NT2/D1 (cell line): Measurements from ENCODE around the gene WDFY3.

Experiments used
- DNase-seq: peaks from one replicate; pipeline ENCODE4 v3.0.0-alpha.2; 2011; ENCODE audit warnings: low read depth, low spot score
- H3K27me3 ChIP-seq: 2 replicates; pipeline ENCODE4 v1.6.0; 2011; ENCODE audit warnings: mild to moderate bottlenecking; ENCODE audit not compliant: insufficient read length, insufficient read depth
- H3K36me3 ChIP-seq: 2 replicates; pipeline ENCODE4 v1.6.1; 2011; ENCODE audit warnings: mild to moderate bottlenecking, low read length, mixed read lengths; ENCODE audit not compliant: insufficient read depth, insufficient read length
- H3K4me1 ChIP-seq: 2 replicates; pipeline ENCODE4 v1.5.1; 2011; ENCODE audit not compliant: insufficient read depth, insufficient read length
- H3K4me3 ChIP-seq: 2 replicates; pipeline ENCODE4 v1.5.1; 2011; ENCODE audit warnings: low read depth; ENCODE audit not compliant: insufficient read length
- H3K9ac ChIP-seq: 2 replicates; pipeline ENCODE4 v1.6.0; 2011; ENCODE audit warnings: low read depth; ENCODE audit not compliant: insufficient read length
- H3K9me3 ChIP-seq: 2 replicates; pipeline ENCODE4 v1.5.1; 2011; ENCODE audit warnings: mild to moderate bottlenecking, low read length; ENCODE audit not compliant: insufficient read depth
- SUZ12 ChIP-seq: IDR thresholded peaks from 2 replicates; pipeline ENCODE4 v1.6.1; 2011; ENCODE audit not compliant: insufficient read length, insufficient read depth; ENCODE audit errors: extremely low read depth
- YY1 ChIP-seq: IDR thresholded peaks from 2 replicates; pipeline ENCODE4 v1.6.1; 2011; ENCODE audit not compliant: insufficient read length, insufficient read depth
- ZNF274 ChIP-seq: IDR thresholded peaks from 2 replicates; pipeline ENCODE4 v1.6.1; 2011; ENCODE audit warnings: mild to moderate bottlenecking, low read depth, low read length

Gene WDFY3

GRCh38 chr4:84875636-84876371 is 90.7 kb downstream of the WDFY3 start:
- Histone ChIP-seq H3K9ac (no peak overlapping the region), H3K4me3 (no peak overlapping the region), H3K4me1 (no peaks in the 10 kb centered on the region), H3K27me3 (no peaks in the 10 kb centered on the region), H3K9me3 (no peaks in the 10 kb centered on the region), H3K36me3 (no peaks in the 10 kb centered on the region)
- DNase-seq: no peak
- TF ChIP-seq SUZ12: no peak
- no peak for TF ChIP-seq ZNF274

GRCh38 chr4:84874619-84875018 is 91.9 kb downstream of the WDFY3 start:
- no peak for DNase-seq

GRCh38 chr4:84870398-84871163 is 95.9 kb downstream of the WDFY3 start:
- Histone ChIP-seq H3K27me3 (no peaks in the 10 kb centered on the region), H3K4me3 (peak overlapping the region; percentile 49), H3K36me3 (no peaks in the 10 kb centered on the region), H3K4me1 (no peaks in the 10 kb centered on the region), H3K9me3 (no peaks in the 10 kb centered on the region), H3K9ac (peak overlapping the region; percentile 64)
- no peak for TF ChIP-seq YY1
- no peak for TF ChIP-seq ZNF274
- no peak for TF ChIP-seq SUZ12
- DNase-seq: peak; percentile 70

More at GRCh38 chr4:84874619-84875018, 91.9 kb downstream of the WDFY3 start:
- H3K4me1 ChIP-seq: no peaks in the 10 kb centered on the region
- no peak overlapping the region for H3K9ac ChIP-seq
- no peaks in the 10 kb centered on the region for H3K36me3 ChIP-seq
- TF ChIP-seq SUZ12 (no peak), YY1 (no peak), ZNF274 (no peak)
- H3K4me3 ChIP-seq: no peak overlapping the region
- H3K27me3 ChIP-seq: no peaks in the 10 kb centered on the region
- H3K9me3 ChIP-seq: no peaks in the 10 kb centered on the region

- no peaks in the 10 kb centered on the region for H3K4me1 ChIP-seq
- H3K9ac ChIP-seq: no peak overlapping the region
- H3K9me3 ChIP-seq: no peaks in the 10 kb centered on the region
- no peak overlapping the region for H3K4me3 ChIP-seq
- DNase-seq: no peak
- no peaks in the 10 kb centered on the region for H3K36me3 ChIP-seq
- TF ChIP-seq ZNF274: no peak
- H3K27me3 ChIP-seq: no peaks in the 10 kb centered on the region
These were observed 100.2 kb downstream of the WDFY3 start for GRCh38 chr4:84866295-84866694.

- TF ChIP-seq ZNF274 (no peak), YY1 (no peak), SUZ12 (no peak)
- no peak for DNase-seq
- H3K36me3 ChIP-seq: no peaks in the 10 kb centered on the region
These were observed 100.9 kb downstream of the WDFY3 start for GRCh38 chr4:84865600-84865999.

GRCh38 chr4:84862064-84862463 is 104.4 kb downstream of the WDFY3 start:
- no peaks in the 10 kb centered on the region for H3K4me1 ChIP-seq
- H3K9me3 ChIP-seq: no peaks in the 10 kb centered on the region
- no peak overlapping the region for H3K9ac ChIP-seq
- H3K36me3 ChIP-seq: peaks cover 10% of the 10 kb centered on the region
- no peak for DNase-seq
- no peak overlapping the region for H3K4me3 ChIP-seq
- TF ChIP-seq ZNF274 (no peak), SUZ12 (no peak), YY1 (no peak)
- H3K27me3 ChIP-seq: no peaks in the 10 kb centered on the region

More at GRCh38 chr4:84865600-84865999, 100.9 kb downstream of the WDFY3 start:
- H3K4me1 ChIP-seq: no peaks in the 10 kb centered on the region
- no peaks in the 10 kb centered on the region for H3K9me3 ChIP-seq
- H3K4me3 ChIP-seq: no peak overlapping the region
- H3K27me3 ChIP-seq: no peaks in the 10 kb centered on the region
- H3K9ac ChIP-seq: no peak overlapping the region

- H3K9me3 ChIP-seq: no peaks in the 10 kb centered on the region
- TF ChIP-seq SUZ12: no peak
- no peak for TF ChIP-seq YY1
- TF ChIP-seq ZNF274: no peak
- H3K4me1 ChIP-seq: peaks cover 2% of the 10 kb centered on the region
- H3K4me3 ChIP-seq: no peak overlapping the region
- H3K9ac ChIP-seq: no peak overlapping the region
- peaks cover 10% of the 10 kb centered on the region for H3K36me3 ChIP-seq
- no peak for DNase-seq
- H3K27me3 ChIP-seq: no peaks in the 10 kb centered on the region
These were observed 109.2 kb downstream of the WDFY3 start for GRCh38 chr4:84857296-84857695.

- DNase-seq: no peak
- H3K9ac ChIP-seq: no peak overlapping the region
- TF ChIP-seq ZNF274 (no peak), YY1 (no peak), SUZ12 (no peak)
- peaks cover 2% of the 10 kb centered on the region for H3K4me1 ChIP-seq
- no peak overlapping the region for H3K4me3 ChIP-seq
- H3K27me3 ChIP-seq: no peaks in the 10 kb centered on the region
- H3K36me3 ChIP-seq: peaks cover 10% of the 10 kb centered on the region
- no peaks in the 10 kb centered on the region for H3K9me3 ChIP-seq
These were observed 109.9 kb downstream of the WDFY3 start for GRCh38 chr4:84856468-84857049.
